Activated naive CD8-positive, alpha-beta T cell treated with anti-CD3 and anti-CD28 coated beads, Interleukin-2, amount 10 ng/mL, durations not matched to agents 7 days and 5 days (primary cell): ENCODE measurements around the gene C10orf62. TPM values are rescaled to one million over a fixed set of nuclear protein-coding genes. Genes with fewer than 3 reads are reported as not detected.
"Not testable (repeated sequence)": the region's sequence is repeated elsewhere in the genome, so short reads cannot be mapped to it uniquely, and the experiment has no call there.

Experiments
- ATAC-seq: fragments of 150-1000 bp; cut with Tn5 transposase; one replicate; pipeline ENCODE4 v1.10.0; 2021; ENCODE audit warnings: low read depth, moderate library complexity
- POLR2A ChIA-PET: fragments of 350-600 bp; sonication (Branson Sonifier 250); formaldehyde crosslinking; loops from one replicate; lab custom pipeline; 2021; ENCODE audit warnings: antibody characterized with exemption; lab: Charles Lee
- DNase-seq: peaks from one replicate; pipeline ENCODE4 v3.0.0; 2021
- H3K27ac Mint-ChIP-seq: one replicate; pipeline ENCODE4 v1.8.0; 2022; ENCODE audit warnings: mild to moderate bottlenecking, mixed read lengths
- H3K27me3 Mint-ChIP-seq: one replicate; pipeline ENCODE4 v1.8.0; 2022; ENCODE audit warnings: mild to moderate bottlenecking, moderate library complexity, mixed read lengths
- H3K36me3 Mint-ChIP-seq: one replicate; pipeline ENCODE4 v1.8.0; 2021; ENCODE audit warnings: mild to moderate bottlenecking, mixed read lengths
- H3K4me1 Mint-ChIP-seq: one replicate; pipeline ENCODE4 v1.8.0; 2021; ENCODE audit warnings: mixed read lengths
- H3K4me3 Mint-ChIP-seq: one replicate; pipeline ENCODE4 v1.8.0; 2022; ENCODE audit warnings: mild to moderate bottlenecking, moderate library complexity, mixed read lengths
- H3K9me3 Mint-ChIP-seq: one replicate; pipeline ENCODE4 v1.8.0; 2021; ENCODE audit warnings: mixed read lengths
- total RNA-seq, 2 experiments: library from RNA; stranded (reverse); gene quantifications; one replicate each; pipeline ENCODE4 v1.2.3, GENCODE V29; 2021

C10orf62 gene
- total RNA-seq, 2 experiments from 2014 or later = not detected

- Mint-ChIP-seq H3K4me1 (no peaks in the 10 kb centered on the region), H3K4me3 (no peak within 1 kb of the TSS), H3K27me3 (peaks cover 2% of the 10 kb centered on the region), H3K9me3 (no peaks in the 10 kb centered on the region), H3K27ac (no peak within 1 kb of the TSS), H3K36me3 (no peaks in the 10 kb centered on the region)
- ATAC-seq = peak; percentile 81
- peak; percentile 69 for DNase-seq
- POLR2A ChIA-PET = no interaction called here
These were observed 17.1 kb upstream of the C10orf62 start, which contains the start of gene ANKRD2 for GRCh38 chr10:97572214-97572989. Gene ANKRD2 (plus strand): TSS chr10:97572779. CDS start chr10:97572789, 10 bp downstream.

- DNase-seq = no peak
- Mint-ChIP-seq H3K4me3 (no peak overlapping the region), H3K4me1 (no peaks in the 10 kb centered on the region), H3K27ac (no peak overlapping the region), H3K9me3 (no peaks in the 10 kb centered on the region), H3K27me3 (peaks cover 2% of the 10 kb centered on the region), H3K36me3 (no peaks in the 10 kb centered on the region)
- POLR2A ChIA-PET = no interaction called here
- ATAC-seq = no peak
These were observed 16.5 kb upstream of the C10orf62 start for GRCh38 chr10:97573021-97573420.

DNA sequence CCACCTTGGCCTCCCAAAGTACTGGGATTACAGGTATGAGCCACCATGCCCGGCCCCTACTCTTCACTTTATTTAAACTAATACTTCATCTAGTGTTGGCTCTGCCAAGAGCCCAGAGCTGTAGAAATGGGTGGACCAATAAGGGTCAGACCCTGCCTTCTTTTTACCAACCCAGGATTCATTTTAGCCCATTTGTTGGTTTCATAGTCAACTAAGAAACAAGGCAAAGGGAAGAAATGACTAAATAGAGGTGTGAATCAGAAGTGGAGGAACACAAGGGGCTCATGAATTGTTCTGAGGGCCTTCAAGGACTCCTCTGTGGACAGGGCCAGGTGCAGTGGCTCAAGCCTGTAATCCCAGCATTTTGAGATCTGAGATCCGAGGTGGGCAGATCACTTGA is 15.8 kb upstream of the C10orf62 start:
- H3K27me3 Mint-ChIP-seq = peaks cover 2% of the 10 kb centered on the region
- no peak overlapping the region for H3K4me3 Mint-ChIP-seq
- no peak for DNase-seq
- POLR2A ChIA-PET = no interaction called here
- no peak for ATAC-seq
- H3K4me1 Mint-ChIP-seq = no peaks in the 10 kb centered on the region
- no peaks in the 10 kb centered on the region for H3K36me3 Mint-ChIP-seq
- no peaks in the 10 kb centered on the region for H3K9me3 Mint-ChIP-seq
- H3K27ac Mint-ChIP-seq = no peak overlapping the region

GRCh38 chr10:97574374-97575126 is 15.0 kb upstream of the C10orf62 start:
- ATAC-seq (no peak), DNase-seq (no peak)
- Mint-ChIP-seq H3K36me3 (no peaks in the 10 kb centered on the region), H3K4me1 (no peaks in the 10 kb centered on the region), H3K4me3 (no peak overlapping the region), H3K27me3 (peaks cover 2% of the 10 kb centered on the region), H3K9me3 (no peaks in the 10 kb centered on the region), H3K27ac (no peak overlapping the region)
- POLR2A ChIA-PET = no interaction called here

- DNase-seq (no peak), ATAC-seq (no peak)
- Mint-ChIP-seq H3K9me3 (no peaks in the 10 kb centered on the region), H3K36me3 (no peaks in the 10 kb centered on the region), H3K27me3 (peaks cover 5% of the 10 kb centered on the region), H3K4me3 (no peak overlapping the region), H3K27ac (no peak overlapping the region), H3K4me1 (no peaks in the 10 kb centered on the region)
- POLR2A ChIA-PET = no interaction called here
These were observed 14.3 kb upstream of the C10orf62 start for GRCh38 chr10:97575127-97575668.

GRCh38 chr10:97576487-97576886 is 13.0 kb upstream of the C10orf62 start:
- ATAC-seq, H3K27me3 Mint-ChIP-seq, H3K36me3 Mint-ChIP-seq, H3K4me1 Mint-ChIP-seq, H3K9me3 Mint-ChIP-seq, H3K27ac Mint-ChIP-seq, POLR2A ChIA-PET, H3K4me3 Mint-ChIP-seq, DNase-seq: not testable (repeated sequence)

DNA sequence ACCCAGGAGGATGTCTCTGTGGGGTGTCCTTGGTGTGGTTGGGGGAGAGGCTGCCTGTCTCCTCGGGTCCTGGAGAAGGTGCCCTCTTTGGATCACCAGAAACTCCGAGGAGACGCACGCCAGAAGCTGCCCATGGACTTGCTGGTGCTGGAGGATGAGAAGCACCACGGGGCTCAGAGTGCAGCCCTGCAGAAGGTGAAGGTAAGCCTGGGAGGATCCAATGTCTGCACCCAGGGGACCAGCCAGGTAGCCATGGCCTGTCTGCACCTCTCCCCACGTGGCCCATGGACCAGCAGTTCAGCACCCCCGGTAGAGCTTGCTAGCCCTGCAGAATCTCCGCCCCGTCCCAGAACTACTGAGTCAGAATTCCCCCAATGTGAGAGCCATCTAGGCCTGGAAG is 11.8 kb upstream of the C10orf62 start:
- H3K9me3 Mint-ChIP-seq = no peaks in the 10 kb centered on the region
- no peaks in the 10 kb centered on the region for H3K36me3 Mint-ChIP-seq
- DNase-seq (no peak), ATAC-seq (no peak)
- POLR2A ChIA-PET = no interaction called here
- peaks cover 7% of the 10 kb centered on the region for H3K27me3 Mint-ChIP-seq
- H3K4me3 Mint-ChIP-seq = no peak overlapping the region
- H3K4me1 Mint-ChIP-seq = peaks cover 2% of the 10 kb centered on the region
- H3K27ac Mint-ChIP-seq = no peak overlapping the region

GRCh38 chr10:97578171-97578844 is 11.2 kb upstream of the C10orf62 start:
- H3K9me3 Mint-ChIP-seq = no peaks in the 10 kb centered on the region
- H3K27ac Mint-ChIP-seq = no peak overlapping the region
- no peak overlapping the region for H3K4me3 Mint-ChIP-seq
- DNase-seq = no peak
- H3K27me3 Mint-ChIP-seq = peaks cover 7% of the 10 kb centered on the region
- ATAC-seq = no peak
- H3K4me1 Mint-ChIP-seq = peaks cover 2% of the 10 kb centered on the region
- H3K36me3 Mint-ChIP-seq = no peaks in the 10 kb centered on the region
- POLR2A ChIA-PET = no interaction called here

DNA sequence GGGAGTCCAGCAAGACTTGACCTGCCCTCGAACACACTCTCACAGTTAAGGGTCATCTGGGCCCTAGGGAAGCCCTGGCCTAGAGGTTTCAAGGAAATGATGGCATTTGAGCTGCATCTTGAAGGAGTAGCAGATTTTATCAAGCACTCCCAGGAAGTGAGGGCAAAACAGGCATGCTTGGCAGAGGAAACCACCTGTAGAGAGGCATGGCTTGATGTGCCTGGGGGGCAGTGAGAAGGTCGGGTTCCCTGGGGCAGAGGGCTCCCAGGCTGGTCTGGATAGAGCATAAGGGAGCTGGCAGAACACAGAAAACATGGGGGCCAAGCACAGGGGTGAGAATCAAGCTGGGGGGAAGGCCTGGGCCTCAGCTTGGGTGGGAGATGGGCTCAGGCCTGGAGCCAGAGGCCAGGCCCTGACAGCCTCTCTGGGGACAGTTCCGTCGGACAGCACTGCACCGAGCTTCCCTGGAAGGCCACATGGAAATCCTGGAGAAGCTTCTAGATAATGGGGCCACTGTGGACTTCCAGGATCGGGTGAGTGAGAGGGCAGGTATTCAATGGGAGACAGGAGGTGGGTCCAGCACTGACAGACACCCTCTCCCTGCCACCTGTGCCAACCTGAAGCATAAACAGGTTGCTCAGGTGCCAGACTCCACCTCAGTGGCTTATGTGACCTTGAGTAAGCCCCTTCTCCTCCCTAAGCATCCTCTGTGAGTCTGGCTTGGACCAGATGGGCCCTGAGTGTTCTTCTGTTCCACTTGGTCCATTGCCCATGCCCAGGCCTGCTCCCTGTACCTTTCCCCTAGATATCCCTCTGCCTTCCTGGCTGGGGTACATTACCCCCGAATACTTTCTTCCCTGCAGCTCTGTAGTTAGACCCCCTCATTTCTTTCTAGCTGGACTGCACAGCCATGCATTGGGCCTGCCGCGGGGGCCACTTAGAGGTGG is 8.8 kb upstream of the C10orf62 start:
- ATAC-seq (no peak), DNase-seq (no peak)
- H3K27ac Mint-ChIP-seq = no peak overlapping the region
- no peak overlapping the region for H3K4me3 Mint-ChIP-seq
- H3K36me3 Mint-ChIP-seq = no peaks in the 10 kb centered on the region
- peaks cover 2% of the 10 kb centered on the region for H3K4me1 Mint-ChIP-seq
- peaks cover 5% of the 10 kb centered on the region for H3K27me3 Mint-ChIP-seq
- no peaks in the 10 kb centered on the region for H3K9me3 Mint-ChIP-seq
- POLR2A ChIA-PET = no interaction called here

DNA sequence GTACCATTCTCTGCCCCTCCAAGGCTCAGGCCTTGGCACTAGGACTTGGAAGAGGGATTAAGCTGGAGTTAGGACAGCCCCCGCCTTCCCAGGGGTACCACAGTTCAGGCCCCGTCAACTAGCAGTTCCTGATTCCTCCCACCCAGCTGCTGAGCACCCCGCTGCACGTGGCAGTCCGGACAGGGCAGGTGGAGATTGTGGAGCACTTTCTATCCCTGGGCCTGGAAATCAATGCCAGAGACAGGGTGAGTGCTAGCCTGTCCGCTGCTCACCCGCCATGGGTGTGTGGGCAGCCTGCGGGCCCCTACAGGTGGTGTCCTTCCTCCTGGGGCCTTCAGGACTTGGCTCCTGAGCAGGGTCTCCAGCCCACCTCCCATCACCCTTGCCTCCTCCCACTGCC is 7.4 kb upstream of the C10orf62 start:
- Mint-ChIP-seq H3K9me3 (no peaks in the 10 kb centered on the region), H3K36me3 (no peaks in the 10 kb centered on the region), H3K27me3 (peaks cover 5% of the 10 kb centered on the region), H3K4me1 (peaks cover 2% of the 10 kb centered on the region), H3K4me3 (no peak overlapping the region), H3K27ac (no peak overlapping the region)
- POLR2A ChIA-PET = no interaction called here
- ATAC-seq (no peak), DNase-seq (no peak)

- Mint-ChIP-seq H3K27ac (no peak overlapping the region), H3K36me3 (no peaks in the 10 kb centered on the region), H3K27me3 (peaks cover 5% of the 10 kb centered on the region), H3K4me3 (no peak overlapping the region), H3K4me1 (peaks cover 2% of the 10 kb centered on the region), H3K9me3 (no peaks in the 10 kb centered on the region)
- DNase-seq = no peak
- POLR2A ChIA-PET = no interaction called here
- no peak for ATAC-seq
These were observed 6.0 kb upstream of the C10orf62 start for GRCh38 chr10:97583476-97583875.

- H3K4me1 Mint-ChIP-seq = peaks cover 2% of the 10 kb centered on the region
- H3K4me3 Mint-ChIP-seq = no peak within 1 kb of the TSS
- H3K27me3 Mint-ChIP-seq = peaks cover 7% of the 10 kb centered on the region
- no peaks in the 10 kb centered on the region for H3K9me3 Mint-ChIP-seq
- POLR2A ChIA-PET = no interaction called here
- no peak within 1 kb of the TSS for H3K27ac Mint-ChIP-seq
- H3K36me3 Mint-ChIP-seq = no peaks in the 10 kb centered on the region
- DNase-seq (no peak), ATAC-seq (no peak)
These were observed 5.3 kb upstream of the C10orf62 start, which contains the start of gene HOGA1 for GRCh38 chr10:97584060-97584797. Gene HOGA1 (plus strand): TSS chr10:97584389. CDS start chr10:97584704, 315 bp downstream.
